MM.1S (cell line): Measurements from ENCODE around the gene GSKIP.

Experiments used
- DNase-seq: peaks from one replicate; pipeline ENCODE4 v3.0.0-alpha.2; 2015
- H2AFZ ChIP-seq: fragments of 300-600 bp; sonication (generic); 2 replicates; pipeline ENCODE4 v1.6.0; 2016; ENCODE audit warnings: antibody characterized with exemption, low read length
- H3F3A ChIP-seq: fragments of 300-600 bp; sonication (generic); 2 replicates; pipeline ENCODE4 v1.6.1; 2016; ENCODE audit warnings: mild to moderate bottlenecking, antibody characterized with exemption, low read length, moderate library complexity, mixed read lengths; ENCODE audit not compliant: insufficient read depth
- H3K27ac ChIP-seq: fragments of 300-600 bp; sonication (generic); 2 replicates; pipeline ENCODE4 v1.5.1; 2016; ENCODE audit warnings: mild to moderate bottlenecking, low read length
- H3K27me3 ChIP-seq: fragments of 300-600 bp; sonication (generic); replicated peaks from 2 replicates; pipeline ENCODE4 v1.6.0; 2016; ENCODE audit warnings: low read length; ENCODE audit not compliant: insufficient read depth
- H3K36me3 ChIP-seq: fragments of 300-600 bp; sonication (generic); replicated peaks from 2 replicates; pipeline ENCODE4 v1.6.1; 2016; ENCODE audit warnings: mild to moderate bottlenecking, low read length, mixed read lengths; ENCODE audit not compliant: insufficient read depth
- H3K4me1 ChIP-seq: fragments of 300-600 bp; sonication (generic); 2 replicates; pipeline ENCODE4 v1.6.1; 2016; ENCODE audit warnings: low read length, mixed read lengths
- H3K4me2 ChIP-seq: fragments of 300-600 bp; sonication (generic); 2 replicates; pipeline ENCODE4 v1.6.0; 2016; ENCODE audit warnings: low read depth, low read length
- H3K4me3 ChIP-seq: fragments of 300-600 bp; sonication (generic); 2 replicates; pipeline ENCODE4 v1.5.1; 2016; ENCODE audit warnings: low read length, mixed read lengths
- H3K79me2 ChIP-seq: fragments of 300-600 bp; sonication (generic); 2 replicates; pipeline ENCODE4 v1.6.1; 2016; ENCODE audit warnings: mixed run types, low read length, mixed read lengths
- H3K9ac ChIP-seq: fragments of 300-600 bp; sonication (generic); 2 replicates; pipeline ENCODE4 v1.6.1; 2016; ENCODE audit warnings: low read length, mixed read lengths
- H3K9me2 ChIP-seq: fragments of 300-600 bp; sonication (generic); replicated peaks from 2 replicates; pipeline ENCODE4 v1.6.1; 2016; ENCODE audit warnings: mild to moderate bottlenecking, low read length, mixed read lengths; ENCODE audit not compliant: insufficient read depth
- H3K9me3 ChIP-seq: fragments of 300-600 bp; sonication (generic); replicated peaks from 2 replicates; pipeline ENCODE4 v1.6.1; 2016; ENCODE audit warnings: mild to moderate bottlenecking, low read length, mixed read lengths; ENCODE audit not compliant: insufficient read depth
- H4K20me1 ChIP-seq: fragments of 300-600 bp; sonication (generic); 2 replicates; pipeline ENCODE4 v1.6.1; 2016; ENCODE audit warnings: mild to moderate bottlenecking, low read length, moderate library complexity, mixed read lengths; ENCODE audit not compliant: insufficient read depth
- EZH2 ChIP-seq: fragments of 300-600 bp; sonication (generic); optimal IDR thresholded peaks from 2 replicates; pipeline ENCODE3; 2017; ENCODE audit warnings: low read depth, mild to moderate bottlenecking, antibody characterized with exemption, low read length, mixed read lengths
- EZH2phosphoT487 ChIP-seq: fragments of 300-600 bp; sonication (generic); IDR thresholded peaks from 2 replicates; pipeline ENCODE4 v1.6.1; 2018; ENCODE audit warnings: antibody characterized with exemption, low read length
- TF ChIP-seq, protein P1 (sequence below): fragments of 300-600 bp; sonication (generic); IDR thresholded peaks from 2 replicates; pipeline ENCODE4 v1.5.1; 2016; ENCODE audit warnings: antibody characterized with exemption, low read length, mixed read lengths

GSKIP gene

DNA sequence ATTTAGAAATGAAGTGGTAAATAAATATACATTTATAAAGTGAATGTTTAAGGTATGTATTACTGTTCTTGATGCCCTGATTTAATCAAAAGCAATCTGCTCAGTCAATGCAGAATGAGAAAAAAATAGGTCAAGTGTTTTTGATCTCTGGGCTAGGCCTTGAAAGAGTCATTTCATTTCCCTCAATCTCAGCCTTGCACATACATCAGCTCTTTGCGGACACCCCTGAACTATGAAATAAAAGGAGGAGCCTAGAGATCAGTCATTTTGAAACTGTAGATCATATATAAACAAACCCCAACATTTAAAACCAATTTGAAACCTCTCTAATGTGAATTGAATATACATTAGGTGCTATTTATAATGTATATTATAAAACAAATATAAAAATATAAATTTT, 42.7 kb upstream of the GSKIP start:
- Histone ChIP-seq H3K9me2 (no peaks in the 10 kb centered on the region), H3K4me3 (no peak overlapping the region), H3K79me2 (no peaks in the 10 kb centered on the region), H3K27me3 (no peaks in the 10 kb centered on the region), H2AFZ (no peak overlapping the region), H3K9me3 (no peaks in the 10 kb centered on the region), H3F3A (no peaks in the 10 kb centered on the region), H3K9ac (no peak overlapping the region), H3K36me3 (no peaks in the 10 kb centered on the region), H4K20me1 (no peaks in the 10 kb centered on the region), H3K27ac (no peak overlapping the region), H3K4me1 (no peaks in the 10 kb centered on the region), H3K4me2 (no peak overlapping the region)
- TF ChIP-seq, protein P1, sequence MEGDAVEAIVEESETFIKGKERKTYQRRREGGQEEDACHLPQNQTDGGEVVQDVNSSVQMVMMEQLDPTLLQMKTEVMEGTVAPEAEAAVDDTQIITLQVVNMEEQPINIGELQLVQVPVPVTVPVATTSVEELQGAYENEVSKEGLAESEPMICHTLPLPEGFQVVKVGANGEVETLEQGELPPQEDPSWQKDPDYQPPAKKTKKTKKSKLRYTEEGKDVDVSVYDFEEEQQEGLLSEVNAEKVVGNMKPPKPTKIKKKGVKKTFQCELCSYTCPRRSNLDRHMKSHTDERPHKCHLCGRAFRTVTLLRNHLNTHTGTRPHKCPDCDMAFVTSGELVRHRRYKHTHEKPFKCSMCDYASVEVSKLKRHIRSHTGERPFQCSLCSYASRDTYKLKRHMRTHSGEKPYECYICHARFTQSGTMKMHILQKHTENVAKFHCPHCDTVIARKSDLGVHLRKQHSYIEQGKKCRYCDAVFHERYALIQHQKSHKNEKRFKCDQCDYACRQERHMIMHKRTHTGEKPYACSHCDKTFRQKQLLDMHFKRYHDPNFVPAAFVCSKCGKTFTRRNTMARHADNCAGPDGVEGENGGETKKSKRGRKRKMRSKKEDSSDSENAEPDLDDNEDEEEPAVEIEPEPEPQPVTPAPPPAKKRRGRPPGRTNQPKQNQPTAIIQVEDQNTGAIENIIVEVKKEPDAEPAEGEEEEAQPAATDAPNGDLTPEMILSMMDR = no peak
- TF ChIP-seq EZH2 (no peak), EZH2phosphoT487 (no peak)
- DNase-seq = no peak

DNA sequence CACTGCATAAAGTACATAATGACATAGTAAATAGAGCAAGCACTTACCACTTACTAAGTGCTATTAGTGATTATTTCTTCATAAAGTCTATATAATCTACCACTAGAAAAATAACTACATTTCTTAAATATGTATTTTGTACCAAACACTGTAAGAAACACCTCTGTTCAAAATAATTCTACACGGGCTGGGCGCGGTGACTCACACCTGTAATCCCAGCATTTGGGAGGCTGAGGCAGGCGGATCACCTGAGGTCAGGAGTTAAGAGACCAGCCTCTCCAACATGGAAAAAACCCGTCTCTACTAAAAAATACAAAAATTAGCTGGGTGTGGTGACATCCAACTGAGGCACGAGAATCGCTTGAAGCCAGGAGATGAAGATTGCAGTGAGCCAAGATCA, 39.1 kb upstream of the GSKIP start:
- TF ChIP-seq, protein P1 = no peak
- TF ChIP-seq EZH2phosphoT487 = no peak
- TF ChIP-seq EZH2 = no peak
- DNase-seq = no peak
- Histone ChIP-seq H3F3A (no peaks in the 10 kb centered on the region), H4K20me1 (no peaks in the 10 kb centered on the region), H3K79me2 (no peaks in the 10 kb centered on the region), H3K4me3 (no peak overlapping the region), H3K9me2 (no peaks in the 10 kb centered on the region), H3K9ac (no peak overlapping the region), H3K4me2 (no peak overlapping the region), H3K27ac (no peak overlapping the region), H3K9me3 (no peaks in the 10 kb centered on the region), H3K36me3 (no peaks in the 10 kb centered on the region), H3K4me1 (no peaks in the 10 kb centered on the region), H2AFZ (no peak overlapping the region), H3K27me3 (no peaks in the 10 kb centered on the region)

DNA sequence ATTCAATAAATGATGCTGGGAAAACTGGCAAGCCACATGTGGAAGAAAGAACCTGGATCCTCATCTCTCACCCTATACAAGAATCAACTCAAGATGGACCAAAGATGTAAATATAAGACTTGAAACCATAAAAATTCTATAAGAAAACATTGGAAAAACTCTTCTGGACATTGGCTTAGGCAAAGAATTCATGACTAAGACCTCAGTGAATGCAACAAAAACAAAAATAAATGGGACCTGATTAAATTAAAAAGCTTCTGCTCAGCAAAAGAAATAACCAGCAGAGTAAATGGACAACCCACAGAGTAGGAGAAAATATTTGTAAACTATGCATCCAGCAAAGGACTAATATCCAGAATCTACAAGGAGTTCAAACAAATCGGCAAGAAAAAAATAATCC, 24.8 kb upstream of the GSKIP start:
- H3K79me2 ChIP-seq = no peaks in the 10 kb centered on the region
- no peaks in the 10 kb centered on the region for H3K27me3 ChIP-seq
- no peaks in the 10 kb centered on the region for H3K9me2 ChIP-seq
- no peak overlapping the region for H3K27ac ChIP-seq
- no peak overlapping the region for H3K9ac ChIP-seq
- no peaks in the 10 kb centered on the region for H3F3A ChIP-seq
- no peaks in the 10 kb centered on the region for H3K4me1 ChIP-seq
- H4K20me1 ChIP-seq = no peaks in the 10 kb centered on the region
- H3K36me3 ChIP-seq = no peaks in the 10 kb centered on the region
- H3K4me2 ChIP-seq = no peak overlapping the region
- no peak for DNase-seq
- H3K4me3 ChIP-seq = no peak overlapping the region
- no peaks in the 10 kb centered on the region for H3K9me3 ChIP-seq
- TF ChIP-seq EZH2 (no peak), EZH2phosphoT487 (no peak)
- TF ChIP-seq, protein P1 = no peak
- no peak overlapping the region for H2AFZ ChIP-seq
